ENCODE measurements around the gene PTAFR.

PTAFR gene

GRCh38 chr1:28176492-28177470 is at the start of gene PTAFR:
Gene PTAFR, minus strand, starts transcription at chr1:28176690. Its CDS starts 25,669 bp downstream, at chr1:28151021.
- TF ChIP-seq CTCF (conservative IDR thresholded peaks at IDR 0.05), result no peak
- H3K27ac ChIP-seq, result no peak within 1 kb of the TSS

- no peak for TF ChIP-seq CTCF (conservative IDR thresholded peaks at IDR 0.05)
- no peak overlapping the region for H3K27ac ChIP-seq
Observed at GRCh38 chr1:28213315-28213714, 36.8 kb upstream of the PTAFR start.

GRCh38 chr1:28209700-28210099 is 33.2 kb upstream of the PTAFR start:
- no peak overlapping the region; the same call in 1 of the 2 replicates for H3K27ac ChIP-seq
- no peak for TF ChIP-seq CTCF (conservative IDR thresholded peaks at IDR 0.05)

- H3K27ac ChIP-seq, result no peak overlapping the region; the same call in 1 of the 2 replicates
- TF ChIP-seq CTCF (conservative IDR thresholded peaks at IDR 0.05), result peak; percentile 90
Observed at GRCh38 chr1:28208818-28209441, 32.4 kb upstream of the PTAFR start.

GRCh38 chr1:28205243-28205642 is 28.8 kb upstream of the PTAFR start:
- TF ChIP-seq CTCF (conservative IDR thresholded peaks at IDR 0.05), result no peak
- H3K27ac ChIP-seq, result peak overlapping the region; percentile 59

- TF ChIP-seq CTCF (conservative IDR thresholded peaks at IDR 0.05), result no peak
- no peak overlapping the region for H3K27ac ChIP-seq
Observed at GRCh38 chr1:28200234-28200873, 23.9 kb upstream of the PTAFR start.
